KBM-7 (cell line): ENCODE measurements around the gene PGGT1B.
"Not testable (repeated sequence)": the region's sequence is repeated elsewhere in the genome, so short reads cannot be mapped to it uniquely, and the experiment has no call there.

Source experiments
- DNase-seq: peaks from one replicate; pipeline ENCODE4 v3.0.0-alpha.2; 2015
- in situ Hi-C: fragments of 300-500 bp; cut with MboI; formaldehyde crosslinking; loops from 2 replicates; pipeline ENCODE4 v1.14.3; 2020; ENCODE audit warnings: low sequenced_read_pairs, low pct_unique_long_range_greater_than_20kb, mixed read lengths

PGGT1B gene

DNA sequence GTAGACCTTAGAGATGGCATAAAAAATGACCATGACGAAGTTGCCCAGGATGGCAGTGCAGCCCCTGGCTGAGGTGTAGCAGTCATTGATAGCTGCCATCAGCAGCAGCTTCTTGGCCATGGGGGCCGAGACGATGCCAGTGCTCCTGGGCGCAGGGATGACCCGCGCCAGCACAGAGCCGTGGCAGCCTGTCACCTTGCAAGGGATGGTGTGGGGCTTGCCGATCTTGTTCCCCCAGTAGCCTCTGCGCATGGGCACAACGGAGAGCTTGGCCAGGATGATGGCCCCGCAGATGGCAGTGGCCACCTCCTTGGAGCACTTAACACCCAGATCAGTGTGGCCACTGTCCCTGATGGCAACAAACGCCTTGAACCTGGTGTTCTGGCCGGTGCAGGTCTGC is 2.1 kb upstream of the PGGT1B start:
- no peak for DNase-seq
- in situ Hi-C loops: no loop called here

DNA sequence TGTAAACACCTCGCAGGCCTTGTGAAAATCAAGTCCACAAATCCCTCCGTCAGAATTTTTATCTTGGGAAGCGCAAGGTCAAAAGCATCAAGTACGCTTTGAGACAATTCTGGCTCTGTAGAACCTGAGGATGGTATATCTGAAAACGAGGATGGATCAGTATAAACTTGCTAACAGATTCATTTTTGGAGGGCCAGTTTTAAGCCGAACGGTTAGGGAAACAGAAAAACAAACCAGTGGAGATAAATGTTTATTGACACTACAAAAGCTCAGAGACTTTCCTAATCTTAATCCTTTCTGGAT is 352 bp upstream of the PGGT1B start:
- no peak for DNase-seq
- in situ Hi-C loops: no loop called here

DNA sequence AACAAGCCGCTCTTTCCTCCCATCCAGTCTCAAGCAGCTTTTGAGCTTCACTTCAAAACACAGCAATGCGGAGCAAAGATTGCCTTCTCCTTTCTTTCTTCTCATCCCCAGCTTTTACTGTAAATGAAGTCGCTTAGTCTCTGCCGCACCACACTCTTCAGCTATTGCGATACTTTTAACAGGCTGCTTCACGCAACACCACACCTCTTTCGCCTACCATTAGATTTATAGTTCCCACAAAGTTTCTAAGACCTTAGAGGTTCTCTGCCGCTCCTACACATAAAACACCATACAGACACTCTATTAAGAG is 711 bp downstream of the PGGT1B start:
- in situ Hi-C loops: no loop called here
- DNase-seq: no peak

- in situ Hi-C loops: no loop called here
- DNase-seq: no peak
Measured at GRCh38 chr5:115260248-115260647, 2.4 kb downstream of the PGGT1B start.

DNA sequence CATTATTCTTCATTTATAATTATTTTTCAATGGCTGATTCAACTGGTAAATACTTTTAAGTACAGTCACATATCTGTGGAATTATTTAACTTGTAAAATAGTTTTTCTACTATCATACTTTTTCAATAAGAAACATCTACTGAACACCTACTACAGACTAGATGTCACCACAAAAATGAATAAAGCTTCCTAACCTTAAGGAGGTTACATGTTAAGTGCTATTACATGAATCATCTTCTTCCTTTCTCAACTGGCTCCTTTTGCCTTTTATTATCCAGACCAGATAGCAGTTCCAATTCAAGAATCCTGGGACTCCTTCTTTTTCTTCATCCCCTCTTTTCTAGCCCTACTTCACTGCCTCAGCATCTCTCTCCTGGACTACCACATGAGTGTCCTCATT is 4.7 kb downstream of the PGGT1B start:
- no peak for DNase-seq
- in situ Hi-C loops: no loop called here

DNA sequence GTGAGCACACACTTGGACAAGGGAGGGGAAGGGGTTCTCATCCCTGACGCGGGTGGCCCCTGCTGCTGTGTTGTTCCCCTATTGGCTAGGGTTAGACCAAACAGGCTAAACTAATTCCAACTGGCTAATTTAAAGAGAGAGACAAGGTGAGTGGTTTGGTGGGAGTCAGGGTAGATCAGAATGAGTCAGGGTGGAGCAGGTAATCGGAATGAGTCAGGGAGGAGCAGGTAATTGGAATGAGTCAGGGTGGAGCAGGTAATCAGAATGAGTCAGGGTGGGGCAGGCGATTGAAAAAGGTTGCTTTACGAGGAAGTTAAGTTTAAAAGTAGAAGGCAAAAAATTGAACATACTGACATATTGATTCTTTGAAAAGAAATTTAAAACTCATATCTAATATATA is 13.3 kb downstream of the PGGT1B start:
- in situ Hi-C loops: loop anchor here (25.0 kb wide), 1 partner anchor 162 kb away; no protein-coding TSS in a partner anchor

GRCh38 chr5:115246361-115246991 is 16.2 kb downstream of the PGGT1B start:
- DNase-seq: peak; percentile 69
- in situ Hi-C loops: loop anchor here (25.0 kb wide), 1 partner anchor 159 kb away; no protein-coding TSS in a partner anchor

More for the DNA sequence above, 13.3 kb downstream of the PGGT1B start:
- not testable (repeated sequence) for DNase-seq

GRCh38 chr5:115243412-115243811 is 19.3 kb downstream of the PGGT1B start:
- in situ Hi-C loops: loop anchor here (25.0 kb wide), 1 partner anchor 156 kb away; no protein-coding TSS in a partner anchor
- no peak for DNase-seq

DNA sequence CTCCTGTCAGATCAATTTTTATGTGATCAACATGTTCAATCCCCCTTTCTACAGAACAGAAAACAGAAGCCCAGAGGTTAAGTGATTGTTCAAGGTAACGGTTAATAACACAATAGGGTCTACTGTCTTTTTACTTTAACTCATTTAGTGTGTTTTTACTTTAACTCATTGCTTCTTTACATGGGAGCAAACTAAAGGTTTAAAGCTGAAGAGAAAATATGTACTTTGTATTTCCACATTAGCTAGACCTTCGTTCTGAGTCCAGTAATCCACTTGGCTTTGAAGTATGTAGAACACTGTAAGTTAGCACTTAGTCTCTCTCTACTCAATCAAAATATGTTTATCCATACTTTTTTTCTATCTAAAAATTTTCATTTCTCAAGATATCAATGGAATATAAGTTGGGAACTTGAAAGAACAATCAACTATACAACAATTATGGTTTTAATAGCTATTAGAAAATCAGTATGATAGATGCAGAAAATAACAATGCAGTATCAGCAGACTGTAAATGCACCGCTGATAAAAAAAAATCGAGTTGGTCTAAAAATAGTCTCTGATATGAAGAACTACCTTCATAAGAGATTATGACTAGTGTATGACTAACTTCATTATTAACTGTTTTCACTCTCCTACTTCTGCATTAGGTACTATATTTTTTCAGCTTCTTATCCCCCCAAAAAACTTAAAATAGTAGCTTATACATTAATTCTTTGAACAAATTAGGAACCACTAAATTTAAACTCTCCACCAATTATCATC is 20.6 kb downstream of the PGGT1B start:
- in situ Hi-C loops: loop anchor here (25.0 kb wide), 1 partner anchor 155 kb away; no protein-coding TSS in a partner anchor
- no peak for DNase-seq

- no peak for DNase-seq
- in situ Hi-C loops: loop anchor here (25.0 kb wide), 1 partner anchor 150 kb away; no protein-coding TSS in a partner anchor
Measured at GRCh38 chr5:115237066-115237465, 25.6 kb downstream of the PGGT1B start.

GRCh38 chr5:115236599-115236998 is 26.1 kb downstream of the PGGT1B start:
- no peak for DNase-seq
- in situ Hi-C loops: loop anchor here (25.0 kb wide), 1 partner anchor 149 kb away; no protein-coding TSS in a partner anchor

DNA sequence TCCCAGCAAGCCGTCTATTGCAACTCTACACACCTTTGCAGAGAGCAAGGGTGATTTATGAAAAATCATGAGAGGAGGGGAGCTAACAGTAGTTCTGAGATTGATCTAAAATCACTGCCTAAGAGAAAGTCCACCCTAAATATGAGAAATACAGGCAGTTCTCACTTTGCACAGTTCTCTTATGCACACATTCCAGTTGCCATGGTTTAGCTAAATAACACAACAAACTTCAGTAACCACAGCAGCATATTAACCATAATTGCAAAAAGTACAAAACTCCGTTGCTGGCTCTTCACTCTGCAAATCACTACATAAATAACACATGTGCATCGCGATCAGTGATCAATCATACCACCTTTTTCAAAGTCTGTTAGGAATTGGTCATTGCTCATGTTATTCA is 31.1 kb downstream of the PGGT1B start:
- in situ Hi-C loops: loop anchor here (25.0 kb wide), 1 partner anchor 144 kb away; no protein-coding TSS in a partner anchor
- no peak for DNase-seq

DNA sequence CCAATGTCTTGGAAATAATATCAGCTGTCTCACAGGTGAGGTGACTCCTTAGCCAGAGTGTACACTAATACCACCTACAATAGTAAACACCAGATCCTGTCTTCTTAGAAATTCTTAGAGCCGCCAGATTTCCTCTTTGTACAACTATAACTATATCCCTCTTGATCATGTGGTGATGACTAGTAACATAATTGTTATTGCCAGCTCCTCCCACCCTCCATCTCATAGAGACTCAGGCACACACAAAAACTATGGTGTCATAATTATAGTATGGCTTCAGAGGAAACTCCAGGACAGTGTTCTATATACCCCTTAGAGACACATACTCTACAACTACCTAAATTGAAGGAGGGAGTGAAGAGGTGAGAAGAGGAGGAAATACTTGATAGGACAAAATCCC is 33.1 kb downstream of the PGGT1B start:
- in situ Hi-C loops: loop anchor here (25.0 kb wide), 1 partner anchor 142 kb away; no protein-coding TSS in a partner anchor

GRCh38 chr5:115227281-115227680 is 35.4 kb downstream of the PGGT1B start:
- in situ Hi-C loops: loop anchor here (25.0 kb wide), 1 partner anchor 140 kb away; no protein-coding TSS in a partner anchor
- no peak for DNase-seq

More for the DNA sequence above, 33.1 kb downstream of the PGGT1B start:
- no peak for DNase-seq

DNA sequence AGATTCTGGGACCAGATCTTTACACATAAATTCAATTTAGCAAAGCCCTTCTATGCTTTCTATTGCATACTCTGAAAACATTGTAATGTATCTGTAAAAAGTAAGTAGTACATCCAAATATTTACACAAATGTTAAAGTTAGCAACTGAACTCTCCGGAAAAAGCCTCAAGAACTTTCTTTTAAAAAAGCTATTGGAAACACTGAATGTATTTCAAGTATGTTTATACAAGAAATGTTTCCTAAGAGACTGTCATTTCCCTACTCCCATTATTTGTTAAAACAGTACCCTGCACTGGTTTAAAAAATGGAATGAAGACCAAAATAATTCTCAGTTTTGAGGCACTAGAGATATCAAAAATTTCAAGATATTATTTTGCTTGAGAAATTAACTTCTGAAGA is 48.1 kb downstream of the PGGT1B start:
- in situ Hi-C loops: no loop called here
- DNase-seq: no peak

- in situ Hi-C loops: no loop called here
- DNase-seq: peak; percentile 94
Measured at GRCh38 chr5:115209279-115209678, 53.4 kb downstream of the PGGT1B start.

DNA sequence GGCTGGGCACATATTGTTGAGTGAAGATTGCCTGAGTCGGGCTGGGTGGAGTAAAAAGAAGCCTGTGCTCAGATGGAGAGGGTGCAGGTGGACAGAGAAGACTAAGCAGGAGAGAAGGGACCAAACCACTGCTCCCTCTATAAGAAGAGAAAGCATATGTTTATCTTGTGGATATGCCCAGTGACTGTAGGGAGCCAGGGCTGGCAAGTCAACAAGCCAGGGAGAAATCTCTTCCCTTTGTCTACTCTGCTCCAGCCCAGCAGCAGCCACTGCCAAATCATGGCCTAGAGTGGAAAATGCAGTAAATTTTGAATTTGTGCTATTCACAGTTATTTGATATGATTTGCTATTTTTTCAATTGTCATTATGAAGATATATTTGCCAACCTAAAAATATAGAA is 59.7 kb downstream of the PGGT1B start:
- no peak for DNase-seq
- in situ Hi-C loops: no loop called here

GRCh38 chr5:115196161-115196560 is 66.5 kb downstream of the PGGT1B start:
- no peak for DNase-seq

GRCh38 chr5:115194676-115195075 is 68.0 kb downstream of the PGGT1B start:
- no peak for DNase-seq
- in situ Hi-C loops: no loop called here

More at GRCh38 chr5:115196161-115196560, 66.5 kb downstream of the PGGT1B start:
- in situ Hi-C loops: no loop called here

DNA sequence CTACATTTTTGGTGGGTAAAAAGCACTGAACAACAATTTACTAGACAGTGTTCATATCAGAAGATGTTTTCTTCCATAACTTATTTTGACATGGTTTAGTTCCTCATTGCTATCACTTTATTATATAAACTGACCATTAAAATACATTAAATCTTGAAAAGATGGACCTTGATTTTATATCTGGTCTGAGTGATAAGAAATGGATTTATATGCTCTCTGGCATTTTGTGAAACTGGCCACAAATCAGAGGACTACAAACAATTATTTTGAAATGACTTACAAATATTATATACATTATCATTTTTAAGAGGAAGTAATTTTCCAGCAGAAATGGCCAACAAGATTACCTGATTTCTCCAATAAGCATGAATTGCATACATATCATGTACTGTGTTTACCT is 69.4 kb downstream of the PGGT1B start:
- in situ Hi-C loops: no loop called here

More for the DNA sequence above, 69.4 kb downstream of the PGGT1B start:
- DNase-seq: no peak
